GM10248 (cell line): ENCODE measurements around the gene ALS2CL.
"Not testable (repeated sequence)": the region's sequence is repeated elsewhere in the genome, so short reads cannot be mapped to it uniquely, and the experiment has no call there.

Source experiments
- CTCF ChIA-PET: fragments of 300-600 bp; sonication (Branson Sonifier 250); formaldehyde crosslinking; extraction: SDS; loops from one replicate; lab custom pipeline; 2021; ENCODE audit warnings: antibody characterized with exemption; lab: Yijun Ruan, JAX
- POLR2A ChIA-PET: fragments of 350-650 bp; sonication (Branson Sonifier 250); formaldehyde crosslinking; extraction: SDS; loops from one replicate; lab custom pipeline; 2020; ENCODE audit warnings: antibody characterized with exemption; lab: Yijun Ruan, JAX
- DNase-seq: peaks from one replicate; pipeline ENCODE4 v3.0.0; 2012; ENCODE audit errors: extremely low spot score
- TF ChIP-seq, protein P1 (sequence below): IDR thresholded peaks from 2 replicates; pipeline ENCODE4 v1.5.1; 2012; ENCODE audit warnings: mild to moderate bottlenecking, low read depth; ENCODE audit errors: extremely low read depth, missing control alignments, control extremely low read depth

ALS2CL gene, protein sequence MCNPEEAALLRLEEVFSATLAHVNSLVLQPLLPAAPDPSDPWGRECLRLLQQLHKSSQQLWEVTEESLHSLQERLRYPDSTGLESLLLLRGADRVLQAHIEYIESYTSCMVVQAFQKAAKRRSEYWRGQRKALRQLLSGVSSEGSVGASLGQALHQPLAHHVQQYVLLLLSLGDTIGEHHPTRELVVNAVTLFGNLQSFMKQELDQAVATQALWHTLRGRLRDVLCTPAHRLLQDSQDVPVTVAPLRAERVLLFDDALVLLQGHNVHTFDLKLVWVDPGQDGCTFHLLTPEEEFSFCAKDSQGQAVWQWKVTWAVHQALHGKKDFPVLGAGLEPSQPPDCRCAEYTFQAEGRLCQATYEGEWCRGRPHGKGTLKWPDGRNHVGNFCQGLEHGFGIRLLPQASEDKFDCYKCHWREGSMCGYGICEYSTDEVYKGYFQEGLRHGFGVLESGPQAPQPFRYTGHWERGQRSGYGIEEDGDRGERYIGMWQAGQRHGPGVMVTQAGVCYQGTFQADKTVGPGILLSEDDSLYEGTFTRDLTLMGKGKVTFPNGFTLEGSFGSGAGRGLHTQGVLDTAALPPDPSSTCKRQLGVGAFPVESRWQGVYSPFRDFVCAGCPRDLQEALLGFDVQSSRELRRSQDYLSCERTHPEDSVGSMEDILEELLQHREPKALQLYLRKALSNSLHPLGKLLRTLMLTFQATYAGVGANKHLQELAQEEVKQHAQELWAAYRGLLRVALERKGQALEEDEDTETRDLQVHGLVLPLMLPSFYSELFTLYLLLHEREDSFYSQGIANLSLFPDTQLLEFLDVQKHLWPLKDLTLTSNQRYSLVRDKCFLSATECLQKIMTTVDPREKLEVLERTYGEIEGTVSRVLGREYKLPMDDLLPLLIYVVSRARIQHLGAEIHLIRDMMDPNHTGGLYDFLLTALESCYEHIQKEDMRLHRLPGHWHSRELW

DNA sequence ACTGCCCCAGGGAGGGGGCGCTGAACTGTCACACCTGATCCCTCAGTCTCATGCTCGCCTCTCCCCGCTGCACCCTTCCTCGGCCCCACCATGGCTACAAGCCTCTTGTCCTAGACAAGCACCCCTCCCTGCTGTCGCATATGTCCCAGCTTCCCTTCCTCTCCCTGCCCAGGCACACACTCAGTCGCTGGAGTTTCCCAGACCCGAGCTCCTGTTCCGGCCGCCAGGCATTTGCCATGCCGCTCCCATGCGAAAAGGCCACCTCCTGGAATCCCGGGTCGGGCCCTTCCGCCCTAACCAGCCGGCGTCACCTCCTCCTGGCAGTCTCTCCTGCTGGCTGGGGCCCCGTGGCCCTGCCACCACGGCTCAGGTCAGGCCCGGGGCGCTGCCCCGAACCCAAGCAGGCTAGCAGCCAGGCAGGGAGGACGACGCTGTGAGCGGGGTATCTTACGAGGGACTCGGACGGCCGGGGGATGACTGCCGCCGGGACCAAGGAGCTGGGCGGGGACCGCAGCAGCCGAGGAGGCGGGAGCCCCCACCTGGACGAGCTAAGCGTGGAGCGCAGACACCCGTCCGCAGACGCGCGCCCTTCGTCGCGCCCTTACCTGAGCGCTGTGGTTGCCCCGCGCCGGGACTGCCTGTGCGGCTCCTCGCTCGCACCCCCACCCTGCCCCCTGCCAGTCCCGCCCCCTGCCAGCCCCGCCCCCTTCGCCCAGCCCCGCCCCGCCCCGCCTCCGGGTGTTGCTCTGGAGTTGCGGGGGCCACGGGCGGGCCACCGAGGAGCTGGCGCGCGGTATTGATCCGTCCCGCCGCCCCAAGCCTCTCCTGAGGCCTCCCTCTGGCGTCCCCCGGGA lies at the start of gene ALS2CL:
Gene ALS2CL (minus strand): TSS at position 642 of the 854 bp plus-strand sequence. CDS start 4,239 bp downstream, outside the sequence.
- TF ChIP-seq, protein P1, sequence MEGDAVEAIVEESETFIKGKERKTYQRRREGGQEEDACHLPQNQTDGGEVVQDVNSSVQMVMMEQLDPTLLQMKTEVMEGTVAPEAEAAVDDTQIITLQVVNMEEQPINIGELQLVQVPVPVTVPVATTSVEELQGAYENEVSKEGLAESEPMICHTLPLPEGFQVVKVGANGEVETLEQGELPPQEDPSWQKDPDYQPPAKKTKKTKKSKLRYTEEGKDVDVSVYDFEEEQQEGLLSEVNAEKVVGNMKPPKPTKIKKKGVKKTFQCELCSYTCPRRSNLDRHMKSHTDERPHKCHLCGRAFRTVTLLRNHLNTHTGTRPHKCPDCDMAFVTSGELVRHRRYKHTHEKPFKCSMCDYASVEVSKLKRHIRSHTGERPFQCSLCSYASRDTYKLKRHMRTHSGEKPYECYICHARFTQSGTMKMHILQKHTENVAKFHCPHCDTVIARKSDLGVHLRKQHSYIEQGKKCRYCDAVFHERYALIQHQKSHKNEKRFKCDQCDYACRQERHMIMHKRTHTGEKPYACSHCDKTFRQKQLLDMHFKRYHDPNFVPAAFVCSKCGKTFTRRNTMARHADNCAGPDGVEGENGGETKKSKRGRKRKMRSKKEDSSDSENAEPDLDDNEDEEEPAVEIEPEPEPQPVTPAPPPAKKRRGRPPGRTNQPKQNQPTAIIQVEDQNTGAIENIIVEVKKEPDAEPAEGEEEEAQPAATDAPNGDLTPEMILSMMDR, result no peak
- peak; percentile 74 for DNase-seq
- ChIA-PET CTCF (interaction anchor here (1.0 to 2.0 kb wide), 5 partner anchors 9 to 202 kb away, joined by 3 to 10 read pairs (median 3); no protein-coding TSS in a partner anchor), POLR2A (interaction anchor here (0.5 kb wide), 1 partner anchor 484 kb away, joined by 5 read pairs; no protein-coding TSS in a partner anchor)

DNA sequence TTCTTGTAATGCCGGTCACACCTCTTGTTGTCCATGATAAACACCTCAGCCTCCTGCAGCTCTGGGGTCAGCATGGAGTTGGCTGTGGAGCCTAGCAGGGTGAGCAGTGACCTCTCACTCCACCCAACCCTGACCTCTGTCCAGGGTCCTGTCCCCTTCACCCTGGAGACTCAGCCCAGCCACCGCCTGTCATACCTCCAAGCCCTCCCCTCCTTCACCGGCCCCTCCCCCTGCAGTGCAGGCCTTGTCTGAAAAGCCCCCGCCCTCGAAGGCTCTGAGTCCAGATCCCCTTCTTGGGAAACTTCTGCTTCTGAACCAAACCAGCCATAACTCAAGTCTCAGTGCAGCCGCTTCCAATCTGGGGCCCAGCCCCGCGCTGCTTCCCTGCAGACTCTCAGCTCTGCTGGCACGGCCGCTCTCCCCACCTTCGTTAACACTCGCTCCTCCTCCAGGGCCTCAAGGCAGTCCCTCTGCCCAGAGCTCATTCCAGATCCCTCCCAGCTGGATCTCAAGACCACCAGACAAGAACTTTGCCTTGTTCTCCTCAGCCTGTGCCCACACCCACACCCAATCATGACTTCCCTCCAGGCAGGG lies 49.6 kb upstream of the ALS2CL start:
- ChIA-PET POLR2A (no interaction called here), CTCF (no interaction called here)
- TF ChIP-seq, protein P1, result no peak
- DNase-seq, result no peak

DNA sequence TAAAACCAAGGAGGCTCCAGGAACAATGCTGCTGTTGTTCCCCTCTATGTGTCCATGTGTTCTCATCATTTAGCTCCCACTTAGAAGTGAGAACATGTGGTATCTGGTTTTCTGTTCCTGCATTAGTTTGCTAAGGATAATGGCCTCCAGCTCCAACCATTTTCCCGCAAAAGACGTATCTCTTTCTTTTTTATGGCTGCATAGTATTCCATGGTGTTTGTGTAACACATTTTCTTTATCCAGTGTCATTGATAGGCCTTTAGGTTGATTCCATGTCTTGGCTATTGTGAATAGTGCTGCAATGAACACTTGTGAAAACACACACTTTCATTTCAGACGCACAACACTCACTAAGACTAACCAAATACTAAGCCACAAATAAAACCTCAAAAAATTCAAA lies 46.1 kb upstream of the ALS2CL start:
- POLR2A ChIA-PET, DNase-seq, CTCF ChIA-PET: not testable (repeated sequence)

DNA sequence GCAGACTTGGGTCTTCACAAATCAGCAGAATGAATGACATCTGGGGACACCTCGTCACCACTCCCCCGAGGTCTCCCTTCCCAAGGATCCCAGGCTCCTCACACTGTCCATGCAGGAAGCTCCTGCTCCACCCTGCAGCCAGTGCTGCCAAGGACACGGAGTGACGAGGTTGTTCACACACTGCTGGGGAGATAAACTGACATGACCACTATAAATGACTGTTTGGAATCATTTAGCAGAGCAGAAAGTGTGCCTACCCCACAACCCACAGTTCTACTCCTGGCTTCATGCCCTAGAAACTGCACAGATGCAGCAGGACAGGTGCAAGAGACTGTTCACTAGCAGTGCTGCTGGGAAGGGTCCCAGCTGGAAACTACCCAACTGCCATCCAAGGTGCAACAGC lies 43.9 kb upstream of the ALS2CL start:
- CTCF ChIA-PET, result interaction anchor here (2.2 kb wide), 1 partner anchor 10 kb away, joined by 5 read pairs; no protein-coding TSS in a partner anchor
- POLR2A ChIA-PET, result no interaction called here
- TF ChIP-seq, protein P1, result no peak
- no peak for DNase-seq

DNA sequence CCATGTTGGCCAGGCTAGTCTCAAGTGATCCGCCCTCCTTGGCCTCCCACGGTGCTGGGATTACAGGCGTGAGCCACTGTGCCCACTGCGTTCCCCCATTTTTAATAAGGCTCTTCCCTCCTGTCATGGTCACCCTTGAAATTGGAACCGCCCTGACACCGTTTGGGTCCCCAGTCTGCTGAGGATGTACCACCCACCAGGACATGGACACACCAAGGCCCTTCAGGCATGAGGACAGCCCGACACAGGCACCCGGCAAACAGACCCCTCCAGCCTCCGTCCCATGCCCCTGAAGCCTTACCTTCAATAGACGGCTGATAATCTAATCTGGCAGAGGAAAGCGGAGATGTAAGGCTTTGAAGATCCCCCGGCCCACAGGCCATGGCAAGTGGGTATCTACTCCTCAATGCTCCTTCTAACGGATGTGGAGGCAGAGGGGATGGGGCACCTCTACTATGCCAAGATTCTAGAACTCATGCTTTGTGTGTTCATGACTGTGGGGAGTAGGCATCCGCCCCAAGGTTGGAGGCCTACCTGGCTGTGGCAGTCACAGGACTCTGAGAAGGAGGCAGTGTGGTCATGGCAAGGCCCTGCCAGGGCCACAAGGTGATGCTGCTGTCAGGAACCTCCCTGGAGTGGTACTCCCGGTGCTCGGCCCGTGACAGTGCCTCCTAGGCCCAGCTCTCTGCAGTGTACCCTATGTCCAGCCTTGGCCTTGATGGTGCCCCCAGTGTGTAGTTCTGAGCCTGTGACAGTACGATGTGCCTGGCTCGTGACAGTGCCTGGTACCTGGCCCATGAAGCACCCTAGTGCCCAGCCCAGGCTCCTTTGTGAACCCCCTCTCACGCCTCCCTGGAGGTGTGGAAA lies 42.8 kb upstream of the ALS2CL start:
- TF ChIP-seq, protein P1, result no peak
- no peak for DNase-seq
- POLR2A ChIA-PET, result no interaction called here
- CTCF ChIA-PET, result no interaction called here
